ENCODE measurements around the gene TANC1. TPM values are rescaled to one million over a fixed set of nuclear protein-coding genes. Genes with fewer than 3 reads are reported as not detected.

Gene TANC1
- polyA plus RNA-seq, 1 donor: 64.8 TPM

GRCh38 chr2:158993721-158994587 is 25.5 kb downstream of the TANC1 start:
- DNase-seq: no peak

DNA sequence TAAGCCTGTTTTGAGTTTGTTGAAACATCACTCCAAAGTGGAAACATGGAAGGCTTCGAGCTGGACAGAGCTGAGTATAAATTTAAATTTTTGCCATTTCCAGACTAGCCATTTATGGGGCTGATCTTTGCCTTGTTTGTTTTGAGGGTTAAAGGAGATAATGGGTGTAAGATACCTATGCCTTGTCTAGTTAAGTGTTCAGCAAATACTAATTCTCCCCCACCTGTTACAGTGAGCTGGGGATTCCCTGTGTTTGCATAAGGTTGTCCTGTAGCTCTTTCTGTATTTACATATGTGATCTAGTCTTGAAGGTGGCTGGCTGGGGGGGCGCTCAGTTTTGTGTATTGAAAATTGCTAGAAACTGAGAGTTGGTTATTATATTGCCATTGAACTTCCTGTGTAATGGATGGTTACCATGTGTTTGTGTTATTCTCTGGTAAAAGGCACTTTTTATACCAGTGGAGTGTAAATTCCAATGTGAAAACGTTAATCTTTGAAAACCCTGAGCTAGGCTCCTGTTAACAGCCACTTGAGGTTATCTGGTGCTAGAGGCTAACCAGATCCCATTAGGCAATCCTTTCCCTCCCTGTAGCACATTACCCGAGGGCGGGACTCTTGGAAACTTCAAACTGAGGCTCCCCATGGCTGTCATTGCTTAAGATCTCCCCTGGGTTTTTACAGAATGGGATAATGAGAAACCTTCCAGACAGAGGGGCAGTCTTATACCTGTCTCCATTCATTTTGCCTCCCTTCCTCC is 26.7 kb downstream of the TANC1 start:
- no peak for DNase-seq

DNA sequence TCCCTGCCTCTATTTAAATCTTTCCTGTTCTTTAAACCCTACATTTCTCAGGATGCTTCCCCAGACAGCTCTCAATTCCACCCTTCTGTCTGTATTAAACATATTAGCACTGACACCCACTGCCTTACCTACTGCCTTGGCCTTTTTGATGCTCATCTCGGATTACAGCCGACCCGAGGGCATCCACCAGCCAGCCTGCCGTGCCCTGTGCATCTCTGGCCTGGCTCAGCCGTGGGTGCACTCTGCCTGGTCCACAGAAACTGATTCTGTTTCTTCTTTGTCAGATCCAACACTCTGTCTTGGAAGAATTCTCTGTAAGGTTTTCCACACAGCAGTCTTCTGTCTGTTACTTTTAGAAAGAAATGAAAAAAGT is 27.2 kb downstream of the TANC1 start:
- no peak for DNase-seq

DNA sequence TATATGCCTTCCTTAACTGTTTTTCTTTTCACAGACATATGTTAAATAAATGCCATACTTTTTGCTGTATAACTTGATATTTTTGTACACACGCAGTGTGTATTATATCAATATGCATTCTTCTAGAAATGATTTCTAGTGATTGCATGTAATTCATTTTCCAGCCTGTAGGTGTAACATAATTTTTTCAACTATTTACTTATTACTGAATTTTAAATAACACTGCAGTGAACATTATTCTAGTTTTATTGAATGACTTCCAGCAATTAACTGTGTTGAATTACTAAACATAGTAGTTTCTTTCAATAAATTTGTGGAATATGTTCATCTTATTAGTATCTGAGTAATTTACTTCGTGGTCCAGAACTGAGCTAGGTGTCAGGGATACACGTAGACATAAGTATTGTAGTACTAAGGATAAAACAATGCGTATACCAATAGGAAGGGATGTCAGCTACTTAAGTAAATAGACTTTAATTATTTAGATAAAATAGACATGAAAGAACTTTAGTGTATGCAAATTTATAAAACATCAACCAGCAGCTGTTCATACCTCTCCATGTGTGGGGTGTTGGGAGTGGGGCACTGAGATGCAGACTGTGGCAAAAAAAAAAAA is 28.0 kb downstream of the TANC1 start:
- no peak for DNase-seq

DNA sequence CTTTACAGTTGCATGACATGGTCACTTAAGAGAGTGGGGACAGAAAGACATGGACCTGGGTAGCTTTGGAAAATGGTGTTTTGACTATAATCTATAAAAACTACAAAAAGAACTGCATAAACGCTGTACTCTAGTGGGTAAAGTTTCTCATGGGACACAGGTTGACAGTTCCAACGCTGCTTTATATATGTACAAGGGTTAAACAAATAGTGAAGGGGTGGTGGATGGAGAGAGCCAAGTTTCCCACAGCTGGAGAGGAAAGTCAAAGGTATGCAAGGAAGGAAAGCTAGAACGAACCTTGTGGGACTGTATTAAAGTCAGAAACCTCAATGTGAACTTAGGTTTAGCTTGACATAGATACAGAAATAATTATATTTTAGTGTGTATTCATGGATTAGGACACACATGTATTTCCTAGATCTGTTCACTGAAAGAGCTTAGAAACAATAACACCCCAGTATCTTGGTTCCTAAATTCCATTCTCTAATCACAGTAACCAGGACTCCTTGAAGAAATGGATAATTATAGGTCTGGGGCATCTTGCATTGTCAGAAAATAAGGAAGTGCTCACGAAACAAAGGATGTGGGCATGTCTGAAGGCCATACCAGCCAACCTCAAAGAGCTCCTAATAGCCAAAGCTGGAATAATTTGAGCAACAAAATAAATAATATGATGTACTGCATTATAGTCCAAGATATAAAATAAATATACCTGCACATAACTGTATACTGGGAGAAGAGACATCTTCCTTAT is 28.8 kb downstream of the TANC1 start:
- DNase-seq: no peak

- no peak for DNase-seq
These were observed 30.3 kb downstream of the TANC1 start for GRCh38 chr2:158998551-158999248.

DNA sequence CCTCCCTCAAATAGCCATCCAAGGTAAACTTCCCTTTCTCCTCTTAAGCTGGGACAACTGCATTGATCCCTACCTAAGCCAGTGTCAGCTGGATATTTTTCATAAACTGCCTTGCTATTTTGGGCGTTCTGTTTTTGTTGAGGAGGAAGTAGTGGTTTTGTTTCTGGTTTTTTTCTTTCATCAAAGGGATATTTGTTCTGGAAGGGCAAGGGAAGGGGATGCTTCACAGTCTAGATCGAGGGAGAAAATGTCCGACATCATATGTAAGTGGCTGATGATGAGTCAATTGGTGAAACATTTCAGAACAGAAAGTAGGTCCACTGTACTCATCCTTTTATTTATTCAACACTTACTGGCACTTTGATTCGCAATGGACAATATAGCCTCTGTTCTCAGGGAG is 31.0 kb downstream of the TANC1 start:
- no peak for DNase-seq

DNA sequence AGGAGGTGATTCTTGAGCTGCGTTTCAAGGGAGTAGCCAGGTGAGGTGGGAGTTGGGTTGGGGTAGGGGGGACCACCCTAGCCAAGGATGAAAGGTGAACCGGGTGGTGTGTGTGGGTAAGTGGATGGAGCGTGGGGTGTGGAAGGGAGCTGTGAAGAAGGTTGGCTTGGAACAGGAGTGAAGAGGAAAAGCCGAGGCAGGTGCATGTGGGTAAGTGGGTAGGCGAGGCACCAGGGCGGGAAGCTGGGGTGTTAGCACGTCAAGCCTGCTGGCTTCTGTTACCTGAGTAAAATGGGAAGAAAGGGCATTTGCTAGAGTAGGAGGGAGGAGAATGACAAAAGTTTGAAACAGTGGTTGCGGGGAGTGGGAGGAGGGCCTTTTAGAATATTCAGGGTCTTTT is 31.6 kb downstream of the TANC1 start:
- no peak for DNase-seq

- no peak for DNase-seq
These were observed 34.1 kb downstream of the TANC1 start for GRCh38 chr2:159002462-159003111.

- DNase-seq: no peak
These were observed 35.1 kb downstream of the TANC1 start for GRCh38 chr2:159003555-159003954.

DNA sequence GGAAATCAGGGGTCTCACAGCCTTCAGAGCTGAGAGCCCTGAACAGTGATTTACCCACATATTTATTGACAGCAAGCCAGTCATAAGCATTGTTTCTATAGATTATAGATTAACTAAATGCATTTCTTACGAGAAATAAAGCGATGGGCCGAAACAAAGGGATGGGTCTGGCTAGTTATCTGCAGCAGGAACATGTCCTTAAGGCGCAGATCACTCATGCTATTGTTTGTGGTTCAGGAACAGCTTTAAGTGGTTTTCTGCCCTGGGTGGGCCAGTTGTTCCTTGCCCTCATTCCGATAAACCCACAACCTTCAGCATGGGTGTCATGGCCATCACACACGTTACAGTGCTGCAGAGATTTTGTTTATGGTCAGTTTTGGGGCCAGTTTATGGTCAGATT is 36.4 kb downstream of the TANC1 start:
- no peak for DNase-seq

DNA sequence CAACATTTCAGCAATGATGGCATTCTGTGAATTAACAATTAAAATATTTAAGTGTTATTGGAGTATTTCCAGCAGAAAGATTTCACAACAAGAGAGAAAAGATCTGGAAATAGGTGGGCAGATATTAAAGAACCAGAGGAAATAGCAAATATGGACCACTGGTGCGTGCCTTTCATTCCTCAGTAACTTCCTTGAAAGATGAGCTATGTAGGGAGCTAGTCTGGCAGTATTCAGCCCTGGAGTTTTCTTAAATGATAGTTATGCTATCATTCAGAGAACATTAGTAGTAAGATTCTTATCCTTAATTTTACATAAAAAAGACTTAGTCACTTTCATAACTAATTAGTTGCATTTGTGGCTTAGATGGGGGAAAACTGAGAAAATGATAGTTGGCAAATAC is 41.5 kb downstream of the TANC1 start:
- no peak for DNase-seq

DNA sequence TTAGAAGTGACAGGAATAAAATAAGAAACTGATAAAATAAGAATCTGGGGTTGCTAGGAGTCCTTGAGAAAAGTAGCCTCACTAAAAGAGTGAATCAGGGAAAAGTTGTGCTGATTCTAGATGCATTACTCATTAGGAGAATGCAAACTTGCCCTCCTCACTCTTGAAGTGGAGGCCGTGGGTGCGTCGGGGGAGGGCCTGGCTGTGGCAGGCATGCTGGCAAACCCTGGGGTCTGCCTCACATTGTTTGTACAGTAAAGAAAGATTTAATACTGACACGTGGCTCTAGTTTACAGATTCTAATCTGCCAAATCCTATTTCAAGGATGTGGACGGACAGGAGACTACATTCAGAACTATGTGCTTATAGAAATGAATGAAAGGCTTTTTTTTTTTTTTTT is 41.9 kb downstream of the TANC1 start:
- DNase-seq: no peak

GRCh38 chr2:159010963-159011362 is 42.5 kb downstream of the TANC1 start:
- no peak for DNase-seq

- DNase-seq: no peak
These were observed 43.7 kb downstream of the TANC1 start for GRCh38 chr2:159012142-159012541.

GRCh38 chr2:159013103-159013502 is 44.7 kb downstream of the TANC1 start:
- no peak for DNase-seq

- DNase-seq: no peak
These were observed 46.7 kb downstream of the TANC1 start for GRCh38 chr2:159015174-159015573.

DNA sequence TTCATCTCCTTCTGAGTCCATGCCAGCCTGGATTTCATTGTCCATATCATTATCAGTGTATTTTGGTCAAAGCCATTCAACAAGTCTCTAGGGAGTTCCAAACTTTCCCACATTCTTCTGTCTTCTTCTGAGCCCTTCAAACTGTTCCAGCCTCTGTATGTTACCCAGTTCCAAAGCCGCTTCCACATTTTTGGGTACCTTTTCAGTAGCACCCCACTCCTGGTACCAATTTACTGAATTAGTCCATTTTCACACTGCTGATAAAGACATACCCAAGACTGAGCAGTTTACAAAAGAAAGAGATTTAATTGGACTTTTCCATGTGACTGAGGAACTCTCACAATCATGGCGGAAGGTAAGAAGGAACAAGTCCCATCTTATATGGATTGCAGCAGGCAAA is 47.4 kb downstream of the TANC1 start:
- DNase-seq: no peak

DNA sequence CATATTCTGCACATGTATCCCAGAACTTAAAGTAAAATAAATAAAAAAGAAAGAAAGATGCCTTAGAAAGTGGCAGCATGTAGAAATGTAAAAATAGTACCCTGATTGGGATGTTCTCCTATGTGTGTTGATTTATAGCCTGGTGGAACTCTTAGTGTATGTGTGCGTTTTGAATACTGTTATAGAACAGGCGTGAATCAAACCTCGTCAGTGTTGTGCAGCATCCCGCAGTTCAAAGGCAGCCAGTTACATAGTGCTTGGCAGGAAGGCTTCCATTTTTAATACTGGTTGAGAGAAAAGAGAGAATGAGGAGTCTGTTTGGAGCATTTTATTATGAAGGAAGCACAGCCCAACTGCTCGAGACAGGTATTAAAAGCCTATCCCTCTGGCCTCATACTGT is 49.4 kb downstream of the TANC1 start:
- DNase-seq: no peak

DNA sequence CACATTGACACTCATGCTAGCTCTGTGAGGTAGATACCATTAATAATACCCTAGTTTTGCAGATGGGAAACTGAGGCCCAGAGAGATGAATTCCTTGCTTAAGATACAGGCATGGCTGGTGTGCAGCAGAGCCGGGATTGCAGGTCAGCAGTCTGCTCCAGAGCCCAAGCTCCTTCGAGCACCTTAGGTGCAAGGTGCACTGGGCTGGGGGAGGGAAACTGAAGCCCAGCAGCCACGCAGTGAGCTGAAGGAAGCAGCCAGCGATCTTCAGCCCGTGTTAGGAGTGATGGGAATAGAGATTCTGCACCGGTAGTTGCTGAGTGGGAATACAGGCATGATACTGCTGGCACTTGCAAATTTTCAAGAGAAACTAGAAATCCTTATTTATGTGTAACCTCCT is 50.6 kb downstream of the TANC1 start:
- DNase-seq: no peak

DNA sequence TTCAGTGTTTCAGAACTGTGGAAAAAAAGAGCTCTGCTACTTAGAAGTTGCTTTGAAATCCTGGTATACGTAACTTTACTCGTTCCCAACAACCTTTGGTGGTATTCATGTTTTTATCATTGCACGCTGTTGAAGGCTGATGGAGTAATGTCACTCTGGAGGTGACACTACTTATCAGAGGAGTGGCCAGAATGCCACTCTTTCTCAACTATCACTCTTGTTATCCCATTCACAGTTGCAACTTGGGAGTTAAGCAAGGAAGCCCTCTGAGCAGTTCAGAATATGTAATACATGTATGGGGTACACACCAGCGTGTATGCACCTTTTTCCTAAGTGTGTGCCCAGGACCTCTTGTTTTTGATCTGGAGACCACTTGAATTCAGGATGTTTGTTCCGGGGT is 53.6 kb downstream of the TANC1 start:
- no peak for DNase-seq

Data from left kidney (tissue), 2 donors.